MCF 10A (cell line): Measurements from ENCODE around the gene ZC3H11A. TPM values are rescaled to one million over a fixed set of nuclear protein-coding genes. Genes with fewer than 3 reads are reported as not detected.

Source experiments
- BruUV-seq: library from RNA; stranded (reverse); fragments of 400-500 nt; replicated peaks from 2 replicates; lab custom pipeline; 2021; lab: Mats Ljungman, UMichigan
- CTCF ChIA-PET: fragments of 300-600 bp; sonication (Branson Sonifier 250); formaldehyde crosslinking; extraction: SDS; loops from one replicate; lab custom pipeline; 2021; ENCODE audit warnings: antibody characterized with exemption, inconsistent platforms; lab: Yijun Ruan, JAX
- POLR2A ChIA-PET: fragments of 300-600, 350-650 bp; sonication (Branson Sonifier 250); formaldehyde crosslinking; extraction: SDS; loops from one replicate; lab custom pipeline; 2020; ENCODE audit warnings: antibody characterized with exemption, inconsistent platforms; lab: Yijun Ruan, JAX
- DNase-seq: peaks from one replicate; pipeline ENCODE4 v3.0.0-alpha.2; 2018; ENCODE audit not compliant: unreplicated experiment
- H3K27ac Mint-ChIP-seq: one replicate; pipeline ENCODE4 v1.8.0; 2022; ENCODE audit warnings: mild to moderate bottlenecking, low read depth, mixed read lengths; ENCODE audit not compliant: unreplicated experiment
- H3K27me3 Mint-ChIP-seq: one replicate; pipeline ENCODE4 v1.8.0; 2022; ENCODE audit warnings: mixed read lengths; ENCODE audit not compliant: insufficient read depth, unreplicated experiment
- H3K36me3 Mint-ChIP-seq: one replicate; pipeline ENCODE4 v1.8.0; 2022; ENCODE audit warnings: mild to moderate bottlenecking, moderate library complexity, mixed read lengths; ENCODE audit not compliant: insufficient read depth, unreplicated experiment
- H3K4me1 Mint-ChIP-seq: one replicate; pipeline ENCODE4 v1.8.0; 2022; ENCODE audit warnings: mixed read lengths; ENCODE audit not compliant: insufficient read depth, unreplicated experiment
- H3K4me3 Mint-ChIP-seq: one replicate; pipeline ENCODE4 v1.8.0; 2022; ENCODE audit warnings: mild to moderate bottlenecking, moderate library complexity, mixed read lengths; ENCODE audit not compliant: unreplicated experiment
- H3K9me3 Mint-ChIP-seq: one replicate; pipeline ENCODE4 v1.8.0; 2022; ENCODE audit warnings: mixed read lengths; ENCODE audit not compliant: unreplicated experiment
- CTCF ChIP-seq: fragments of 200-600 bp; IDR thresholded peaks from one replicate; pipeline ENCODE4 v1.8.0; 2022; ENCODE audit warnings: antibody characterized with exemption, mild to moderate bottlenecking; ENCODE audit not compliant: unreplicated experiment
- intact Hi-C: fragments of 100-400 bp; cut with micrococcal nuclease; formaldehyde crosslinking; loops from 2 replicates; pipeline ENCODE4 v1.14.1; 2022
- total RNA-seq: library from RNA; stranded (reverse); gene quantifications from 2 replicates; pipeline ENCODE4 v1.2.3, GENCODE V29; 2022

ZC3H11A gene
- total RNA-seq, 1 experiment from 2014 or later: 156 TPM

DNA sequence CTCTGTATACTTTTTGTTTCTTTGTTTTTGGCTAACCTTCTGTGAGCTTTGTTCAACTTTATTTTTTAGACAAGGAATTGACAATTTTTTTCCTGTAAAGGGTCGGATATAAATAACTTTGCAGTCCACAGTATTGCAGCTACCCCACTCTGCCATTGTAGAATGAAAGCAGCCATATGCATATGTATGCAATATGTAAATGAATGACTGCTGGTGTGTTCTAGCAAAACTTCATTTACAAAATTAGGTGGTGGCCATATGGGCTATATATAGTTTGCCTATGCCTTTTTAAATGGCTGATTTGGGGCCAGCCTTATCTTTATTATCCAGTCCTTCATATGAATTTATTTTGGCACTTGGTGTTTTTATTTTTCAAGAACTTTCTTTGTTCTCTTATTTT is 48.0 kb downstream of the ZC3H11A start:
- Mint-ChIP-seq H3K27ac (no peak overlapping the region), H3K27me3 (no peaks in the 10 kb centered on the region)
- CTCF ChIA-PET: interaction anchor here (0.5 to 0.8 kb wide), 3 partner anchors 57 to 321 kb away, joined by 3 to 4 read pairs (median 4); no protein-coding TSS in a partner anchor

More for the DNA sequence above, 48.0 kb downstream of the ZC3H11A start:
- BruUV-seq: no TSS peak
- Mint-ChIP-seq H3K36me3 (peaks cover 99% of the 10 kb centered on the region), H3K9me3 (no peaks in the 10 kb centered on the region), H3K4me3 (no peak overlapping the region), H3K4me1 (peaks cover 6% of the 10 kb centered on the region)
- POLR2A ChIA-PET: interaction anchor here (0.6 to 2.2 kb wide), 3 partner anchors 12 to 100 kb away, joined by 3 to 8 read pairs (median 3); no protein-coding TSS in a partner anchor
- intact Hi-C loops: no loop called here
- TF ChIP-seq CTCF: no peak
- DNase-seq: no peak

Other genes with a start within 250 kb of the ZC3H11A start
- 15.4 and 17.0 TPM in 2 replicates for gene ATP2B4, start 168.8 kb upstream of the ZC3H11A start, total RNA-seq
- gene LAX1, start 30.4 kb upstream of the ZC3H11A start, total RNA-seq: not detected in 2 replicates
- gene ZBED6, start within 50 bp of the ZC3H11A start, total RNA-seq: 68.2 and 69.8 TPM in 2 replicates
- gene SNRPE, start 66.0 kb downstream of the ZC3H11A start, total RNA-seq: 358 and 423 TPM in 2 replicates